PC-3 (cell line): ENCODE results near the gene STAT5A.

Experiments
- EZH2 ChIP-seq: fragments of 300-600 bp; sonication (generic); IDR thresholded peaks from one replicate; pipeline ENCODE4 v1.6.1; 2017; ENCODE audit warnings: antibody characterized with exemption, mild to moderate bottlenecking, low read length; ENCODE audit not compliant: unreplicated experiment
- EZH2phosphoT487 ChIP-seq: fragments of 300-600 bp; sonication (generic); IDR thresholded peaks from 2 replicates; pipeline ENCODE4 v1.6.1; 2018; ENCODE audit warnings: mild to moderate bottlenecking, antibody characterized with exemption, low read length, borderline replicate concordance
- TF ChIP-seq, protein P1 (sequence below): fragments of 300-600 bp; sonication (generic); conservative IDR thresholded peaks from 2 replicates; pipeline ENCODE4 v1.5.1; 2017; ENCODE audit warnings: antibody characterized with exemption, low read depth, mild to moderate bottlenecking, low read length

DNA sequence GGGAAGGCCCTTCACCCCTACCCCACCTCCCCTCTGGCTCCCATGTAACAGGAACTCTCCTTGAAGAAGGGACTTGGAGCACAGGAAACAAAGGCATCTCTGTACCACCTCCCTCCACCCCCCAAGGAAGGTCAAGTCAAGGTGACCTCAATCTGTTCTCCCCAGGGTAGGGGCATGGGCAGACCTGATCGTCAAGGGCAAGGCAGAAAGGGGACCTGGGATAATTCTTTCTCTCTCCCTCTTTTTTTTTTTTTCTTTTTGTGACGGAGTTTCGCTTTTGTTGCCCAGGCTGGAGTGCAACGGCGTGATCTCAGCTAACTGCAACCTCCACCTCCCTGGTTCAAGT, 4.3 kb upstream of the STAT5A start:
- TF ChIP-seq, protein P1, sequence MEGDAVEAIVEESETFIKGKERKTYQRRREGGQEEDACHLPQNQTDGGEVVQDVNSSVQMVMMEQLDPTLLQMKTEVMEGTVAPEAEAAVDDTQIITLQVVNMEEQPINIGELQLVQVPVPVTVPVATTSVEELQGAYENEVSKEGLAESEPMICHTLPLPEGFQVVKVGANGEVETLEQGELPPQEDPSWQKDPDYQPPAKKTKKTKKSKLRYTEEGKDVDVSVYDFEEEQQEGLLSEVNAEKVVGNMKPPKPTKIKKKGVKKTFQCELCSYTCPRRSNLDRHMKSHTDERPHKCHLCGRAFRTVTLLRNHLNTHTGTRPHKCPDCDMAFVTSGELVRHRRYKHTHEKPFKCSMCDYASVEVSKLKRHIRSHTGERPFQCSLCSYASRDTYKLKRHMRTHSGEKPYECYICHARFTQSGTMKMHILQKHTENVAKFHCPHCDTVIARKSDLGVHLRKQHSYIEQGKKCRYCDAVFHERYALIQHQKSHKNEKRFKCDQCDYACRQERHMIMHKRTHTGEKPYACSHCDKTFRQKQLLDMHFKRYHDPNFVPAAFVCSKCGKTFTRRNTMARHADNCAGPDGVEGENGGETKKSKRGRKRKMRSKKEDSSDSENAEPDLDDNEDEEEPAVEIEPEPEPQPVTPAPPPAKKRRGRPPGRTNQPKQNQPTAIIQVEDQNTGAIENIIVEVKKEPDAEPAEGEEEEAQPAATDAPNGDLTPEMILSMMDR = no peak
- no peak for TF ChIP-seq EZH2
- TF ChIP-seq EZH2phosphoT487 = no peak
